ENCODE data around the gene TMEM31.

- TF ChIP-seq CTCF (IDR thresholded peaks at IDR 0.05) (no peak), POLR2AphosphoS5 (IDR thresholded peaks at IDR 0.05) (no peak), POLR2A (IDR thresholded peaks at IDR 0.05) (no peak)
Observed at GRCh38 chrX:103678199-103678993, 32.3 kb upstream of the TMEM31 start.
